IMR-90 (cell line): ENCODE data around the gene LGALS9. TPM values are rescaled to one million over a fixed set of nuclear protein-coding genes. Genes with fewer than 3 reads are reported as not detected.

ENCODE experiments used
- ATAC-seq: fragments of 200-7000 bp; cut with Tn5 transposase; 2 replicates; pipeline ENCODE4 v1.9.1; 2020; ENCODE audit warnings: low read depth, mild to moderate bottlenecking, moderate library complexity
- BruUV-seq: library from RNA; stranded (reverse); fragments of 400-500 nt; replicated peaks from 2 replicates; lab custom pipeline; 2021; lab: Mats Ljungman, UMichigan
- CTCF ChIA-PET: fragments of 300-600 bp; formaldehyde crosslinking; extraction: SDS; loops from one replicate; lab custom pipeline; 2021; ENCODE audit warnings: antibody characterized with exemption; lab: Yijun Ruan, JAX
- POLR2A ChIA-PET: fragments of 300-600 bp; sonication (Branson Sonifier 250); formaldehyde crosslinking; loops from one replicate; lab custom pipeline; 2022; ENCODE audit warnings: antibody characterized with exemption; ENCODE audit not compliant: unreplicated experiment; lab: Charles Lee
- DNase-seq: peaks from one replicate; pipeline ENCODE4 v3.0.0; 2013
- H2AFZ ChIP-seq: replicated peaks from 2 replicates; pipeline ENCODE3; 2013; ENCODE audit warnings: low read length, mild to moderate bottlenecking; ENCODE audit not compliant: poor library complexity
- H2AK5ac ChIP-seq: 2 replicates; pipeline ENCODE4 v1.6.1; 2013; ENCODE audit warnings: low read depth, low read length, inconsistent platforms
- H2AK9ac ChIP-seq: replicated peaks from 2 replicates; pipeline ENCODE3; 2013; ENCODE audit warnings: mild to moderate bottlenecking, low read depth, low read length, moderate library complexity; ENCODE audit not compliant: poor library complexity
- H2BK120ac ChIP-seq: 2 replicates; pipeline ENCODE4 v1.6.1; 2013; ENCODE audit warnings: low read depth, low read length, inconsistent platforms
- H2BK15ac ChIP-seq: 3 replicates; pipeline ENCODE4 v1.6.1; 2013; ENCODE audit warnings: low read depth, low read length, inconsistent platforms
- H2BK20ac ChIP-seq: 2 replicates; pipeline ENCODE4 v1.6.1; 2013; ENCODE audit warnings: low read depth, mild to moderate bottlenecking, inconsistent platforms, low read length, moderate library complexity
- H2BK5ac ChIP-seq: 2 replicates; pipeline ENCODE4 v1.6.1; 2013; ENCODE audit warnings: mild to moderate bottlenecking, low read depth, low read length, inconsistent platforms; ENCODE audit not compliant: poor library complexity, severe bottlenecking
- H3K14ac ChIP-seq: replicated peaks from 2 replicates; pipeline ENCODE4 v1.6.1; 2013; ENCODE audit warnings: low read depth, low read length, inconsistent platforms
- H3K18ac ChIP-seq: 2 replicates; pipeline ENCODE4 v1.6.1; 2013; ENCODE audit warnings: low read depth, low read length, control low read depth
- H3K23ac ChIP-seq: 2 replicates; pipeline ENCODE4 v1.6.1; 2013; ENCODE audit warnings: low read depth, low read length, inconsistent platforms
- H3K27ac ChIP-seq: 2 replicates; pipeline ENCODE4 v1.5.1; 2013; ENCODE audit warnings: mild to moderate bottlenecking, control low read depth, low read length; ENCODE audit not compliant: insufficient read depth
- H3K27me3 ChIP-seq: 2 replicates; pipeline ENCODE4 v1.6.1; 2013; ENCODE audit warnings: low read length; ENCODE audit not compliant: control insufficient read depth, insufficient read depth
- H3K36me3 ChIP-seq: 2 replicates; pipeline ENCODE4 v1.6.1; 2013; ENCODE audit warnings: low read length, mixed read lengths; ENCODE audit not compliant: control insufficient read depth, insufficient read depth
- H3K4ac ChIP-seq: 2 replicates; pipeline ENCODE4 v1.6.1; 2013; ENCODE audit warnings: low read depth, low read length, inconsistent platforms
- H3K4me1 ChIP-seq: 2 replicates; pipeline ENCODE4 v1.6.1; 2013; ENCODE audit warnings: low read length, mixed read lengths; ENCODE audit not compliant: control insufficient read depth, insufficient read depth
- H3K4me2 ChIP-seq: 2 replicates; pipeline ENCODE4 v1.6.1; 2013; ENCODE audit warnings: low read depth, mild to moderate bottlenecking, control low read depth, low read length, moderate library complexity
- H3K4me3 ChIP-seq: 2 replicates; pipeline ENCODE4 v1.5.1; 2013; ENCODE audit warnings: low read depth, mild to moderate bottlenecking, control low read depth, low read length, moderate library complexity; ENCODE audit not compliant: insufficient read depth
- H3K56ac ChIP-seq: 2 replicates; pipeline ENCODE4 v1.6.1; 2013; ENCODE audit warnings: low read length, inconsistent platforms; ENCODE audit not compliant: insufficient read depth; ENCODE audit errors: extremely low read depth
- H3K79me1 ChIP-seq, 2 experiments: 2 replicates each; pipeline ENCODE4 v1.6.1; 2013; ENCODE audit warnings: low read length in 2 of 2, inconsistent platforms in 1 of 2, low read depth in 1 of 2
- H3K9ac ChIP-seq: 2 replicates; pipeline ENCODE4 v1.6.1; 2013; ENCODE audit warnings: low read depth, low read length, control low read depth
- H3K9me1 ChIP-seq: 2 replicates; pipeline ENCODE4 v1.6.1; 2013; ENCODE audit warnings: low read length, inconsistent platforms; ENCODE audit not compliant: insufficient read depth
- H3K9me3 ChIP-seq: 2 replicates; pipeline ENCODE4 v1.6.1; 2013; ENCODE audit warnings: low read length; ENCODE audit not compliant: control insufficient read depth, insufficient read depth
- H4K20me1 ChIP-seq: 2 replicates; pipeline ENCODE4 v1.6.1; 2013; ENCODE audit warnings: low read length, inconsistent platforms; ENCODE audit not compliant: insufficient read depth
- H4K5ac ChIP-seq: 2 replicates; pipeline ENCODE4 v1.6.1; 2013; ENCODE audit warnings: mild to moderate bottlenecking, low read depth, low read length, control low read depth
- H4K8ac ChIP-seq, 2 experiments: 2 replicates each; pipeline ENCODE4 v1.6.1; 2013; ENCODE audit warnings: low read depth in 2 of 2, low read length in 2 of 2, control low read depth in 1 of 2, inconsistent platforms in 1 of 2
- H4K91ac ChIP-seq: 2 replicates; pipeline ENCODE4 v1.6.1; 2013; ENCODE audit warnings: low read depth, low read length, inconsistent platforms; ENCODE audit not compliant: insufficient read depth
- BHLHE40 ChIP-seq: fragments of 150-350 bp; IDR thresholded peaks from 2 replicates; pipeline ENCODE4 v1.6.1; 2016; ENCODE audit warnings: mild to moderate bottlenecking, low read depth, low read length
- CEBPB ChIP-seq: IDR thresholded peaks from 2 replicates; pipeline ENCODE4 v1.6.1; 2012; ENCODE audit warnings: low read depth, low read length, improper control_type of control experiment
- CHD1 ChIP-seq: IDR thresholded peaks from 2 replicates; pipeline ENCODE4 v1.6.1; 2012; ENCODE audit warnings: low read depth, low read length, improper control_type of control experiment
- FOS ChIP-seq: fragments of 150-350 bp; IDR thresholded peaks from 2 replicates; pipeline ENCODE4 v1.6.1; 2016; ENCODE audit warnings: low read depth, low read length
- MAFK ChIP-seq: IDR thresholded peaks from 2 replicates; pipeline ENCODE4 v1.6.1; 2012; ENCODE audit warnings: low read depth, low read length, improper control_type of control experiment
- MAZ ChIP-seq: IDR thresholded peaks from 2 replicates; pipeline ENCODE4 v1.6.1; 2012; ENCODE audit warnings: low read depth, mild to moderate bottlenecking, low read length, improper control_type of control experiment, moderate library complexity, borderline replicate concordance
- MXI1 ChIP-seq: IDR thresholded peaks from 2 replicates; pipeline ENCODE4 v1.6.1; 2012; ENCODE audit warnings: low read depth, mild to moderate bottlenecking, low read length, moderate library complexity, borderline replicate concordance
- NFE2L2 ChIP-seq: fragments of 150-350 bp; IDR thresholded peaks from 2 replicates; pipeline ENCODE4 v1.6.1; 2016; ENCODE audit warnings: low read depth, mild to moderate bottlenecking, low read length
- POLR2A ChIP-seq: IDR thresholded peaks from 2 replicates; pipeline ENCODE4 v1.6.1; 2012; ENCODE audit warnings: mild to moderate bottlenecking, low read depth, low read length
- RAD21 ChIP-seq: IDR thresholded peaks from 2 replicates; pipeline ENCODE4 v1.6.1; 2012; ENCODE audit warnings: low read length, improper control_type of control experiment
- RCOR1 ChIP-seq: IDR thresholded peaks from 2 replicates; pipeline ENCODE4 v1.6.1; 2012; ENCODE audit warnings: mild to moderate bottlenecking, low read length, improper control_type of control experiment; ENCODE audit not compliant: insufficient replicate concordance
- RFX5 ChIP-seq: IDR thresholded peaks from 2 replicates; pipeline ENCODE4 v1.8.0; 2012; ENCODE audit warnings: low read depth, mild to moderate bottlenecking, low read length, moderate library complexity
- SMC3 ChIP-seq: fragments of 150-350 bp; IDR thresholded peaks from 2 replicates; pipeline ENCODE4 v1.6.1; 2016; ENCODE audit warnings: low read depth, mild to moderate bottlenecking, antibody characterized with exemption, low read length, moderate library complexity
- WGBS, 2 experiments: methylation state at CpG; one replicate each; pipeline versions ENCODE4 v1.1.5 to v1.1.7; 2013; ENCODE audit warnings: missing lambda C conversion rate in 2 of 2; ENCODE audit not compliant: insufficient read length in 1 of 2; ENCODE audit errors: extremely low coverage in 2 of 2; 5-methylcytosine and 5-hydroxymethylcytosine counted together
- dilution Hi-C: fragments of 300-500 bp; cut with HindIII; formaldehyde crosslinking; loops from one replicate; pipeline ENCODE4 v1.14.3; 2018; ENCODE audit warnings: low sequenced_read_pairs; ENCODE audit not compliant: unreplicated experiment
- in situ Hi-C: fragments of 300-500 bp; cut with MboI; formaldehyde crosslinking; loops from 3 replicates; pipeline ENCODE4 v1.14.3; 2019; ENCODE audit warnings: low sequenced_read_pairs, inconsistent platforms, mixed read lengths
- intact Hi-C: fragments of 100-400 bp; cut with micrococcal nuclease; formaldehyde crosslinking; loops from 2 replicates; pipeline ENCODE4 v1.10.0; 2022
- polyA plus RNA-seq, 3 experiments: library from polyadenylated mRNA; depleted of rRNA; stranded (reverse); fragments of >200 nt; gene quantifications; 2 replicates each; pipeline ENCODE4 v1.2.3, GENCODE V29; 2012; ENCODE audit warnings: low replicate concordance in 1 of 3
- total RNA-seq: library from RNA; depleted of rRNA; stranded (reverse); fragments of >200 nt; gene quantifications from 2 replicates; pipeline ENCODE4 v1.2.3, GENCODE V29; 2012
- TF ChIP-seq, protein P1 (sequence below): conservative IDR thresholded peaks from 2 replicates; pipeline ENCODE4 v1.5.1; 2012; ENCODE audit warnings: mild to moderate bottlenecking, low read depth, low read length, improper control_type of control experiment
- TF ChIP-seq, protein P2 (sequence below): fragments of 150-350 bp; IDR thresholded peaks from 2 replicates; pipeline ENCODE4 v1.6.1; 2017; ENCODE audit warnings: mild to moderate bottlenecking, antibody characterized with exemption, low read length, low read depth
- TF ChIP-seq, protein P3 (sequence below): fragments of 150-350 bp; IDR thresholded peaks from 2 replicates; pipeline ENCODE4 v1.6.1; 2016; ENCODE audit warnings: low read depth, mild to moderate bottlenecking, low read length, moderate library complexity, borderline replicate concordance

Gene LGALS9
- total and polyA plus RNA-seq, 2 of the 4 experiments (the other 2 are of a cell fraction): 0.54 to 2.5 TPM

DNA sequence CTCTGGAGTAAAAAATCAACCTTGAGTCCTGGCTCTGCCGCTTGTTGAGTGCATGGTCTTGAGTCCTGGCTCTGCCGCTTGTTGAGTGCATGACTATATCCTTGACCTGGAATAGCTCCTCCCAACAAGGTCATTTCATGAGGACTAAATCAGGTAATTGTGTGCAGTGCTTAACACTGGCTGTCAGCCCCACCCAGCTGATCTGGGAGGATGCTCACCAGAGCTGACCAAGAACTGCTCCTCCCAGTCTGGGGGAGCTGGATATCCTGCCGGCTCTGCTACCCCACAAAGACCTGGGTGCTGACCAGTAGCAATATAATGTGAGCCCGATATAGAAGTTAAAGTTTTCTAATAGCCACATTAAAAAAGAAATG lies 20.7 kb upstream of the LGALS9 start:
- Histone ChIP-seq H3K4me2 (no peak overlapping the region), H3K23ac (no peak overlapping the region), H3K4me1 (peaks cover 8% of the 10 kb centered on the region; the same call in 1 of the 2 replicates), H3K27me3 (no peaks in the 10 kb centered on the region), H2BK5ac (no peak overlapping the region), H4K20me1 (peaks cover 4% of the 10 kb centered on the region; the same call in 1 of the 2 replicates), H2BK15ac (no peak overlapping the region), H3K79me1 (no peaks in the 10 kb centered on the region; a peak in 2 of 4 replicates), H4K5ac (no peak overlapping the region), H3K18ac (no peak overlapping the region), H3K27ac (no peak overlapping the region), H3K9ac (no peak overlapping the region), H2AK9ac (no peak overlapping the region), H4K8ac (no peak overlapping the region), H3K4me3 (no peak overlapping the region), H4K91ac (no peak overlapping the region), H3K9me1 (no peaks in the 10 kb centered on the region; the same call in 1 of the 2 replicates), H2BK120ac (no peak overlapping the region), H3K4ac (no peak overlapping the region), H3K14ac (no peak overlapping the region), H2AK5ac (no peak overlapping the region), H3K56ac (no peak overlapping the region), H2BK20ac (no peak overlapping the region), H3K9me3 (no peaks in the 10 kb centered on the region), H2AFZ (no peak overlapping the region), H3K36me3 (peaks cover 85% of the 10 kb centered on the region)
- TF ChIP-seq MAZ (no peak), MXI1 (no peak), RCOR1 (no peak), CHD1 (no peak), NFE2L2 (no peak), MAFK (no peak), SMC3 (no peak), BHLHE40 (no peak), POLR2A (no peak), RAD21 (no peak), RFX5 (no peak), FOS (no peak), CEBPB (no peak)
- TF ChIP-seq, protein P1, sequence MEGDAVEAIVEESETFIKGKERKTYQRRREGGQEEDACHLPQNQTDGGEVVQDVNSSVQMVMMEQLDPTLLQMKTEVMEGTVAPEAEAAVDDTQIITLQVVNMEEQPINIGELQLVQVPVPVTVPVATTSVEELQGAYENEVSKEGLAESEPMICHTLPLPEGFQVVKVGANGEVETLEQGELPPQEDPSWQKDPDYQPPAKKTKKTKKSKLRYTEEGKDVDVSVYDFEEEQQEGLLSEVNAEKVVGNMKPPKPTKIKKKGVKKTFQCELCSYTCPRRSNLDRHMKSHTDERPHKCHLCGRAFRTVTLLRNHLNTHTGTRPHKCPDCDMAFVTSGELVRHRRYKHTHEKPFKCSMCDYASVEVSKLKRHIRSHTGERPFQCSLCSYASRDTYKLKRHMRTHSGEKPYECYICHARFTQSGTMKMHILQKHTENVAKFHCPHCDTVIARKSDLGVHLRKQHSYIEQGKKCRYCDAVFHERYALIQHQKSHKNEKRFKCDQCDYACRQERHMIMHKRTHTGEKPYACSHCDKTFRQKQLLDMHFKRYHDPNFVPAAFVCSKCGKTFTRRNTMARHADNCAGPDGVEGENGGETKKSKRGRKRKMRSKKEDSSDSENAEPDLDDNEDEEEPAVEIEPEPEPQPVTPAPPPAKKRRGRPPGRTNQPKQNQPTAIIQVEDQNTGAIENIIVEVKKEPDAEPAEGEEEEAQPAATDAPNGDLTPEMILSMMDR: no peak
- TF ChIP-seq, protein P2, sequence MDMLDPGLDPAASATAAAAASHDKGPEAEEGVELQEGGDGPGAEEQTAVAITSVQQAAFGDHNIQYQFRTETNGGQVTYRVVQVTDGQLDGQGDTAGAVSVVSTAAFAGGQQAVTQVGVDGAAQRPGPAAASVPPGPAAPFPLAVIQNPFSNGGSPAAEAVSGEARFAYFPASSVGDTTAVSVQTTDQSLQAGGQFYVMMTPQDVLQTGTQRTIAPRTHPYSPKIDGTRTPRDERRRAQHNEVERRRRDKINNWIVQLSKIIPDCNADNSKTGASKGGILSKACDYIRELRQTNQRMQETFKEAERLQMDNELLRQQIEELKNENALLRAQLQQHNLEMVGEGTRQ: no peak
- TF ChIP-seq, protein P3, sequence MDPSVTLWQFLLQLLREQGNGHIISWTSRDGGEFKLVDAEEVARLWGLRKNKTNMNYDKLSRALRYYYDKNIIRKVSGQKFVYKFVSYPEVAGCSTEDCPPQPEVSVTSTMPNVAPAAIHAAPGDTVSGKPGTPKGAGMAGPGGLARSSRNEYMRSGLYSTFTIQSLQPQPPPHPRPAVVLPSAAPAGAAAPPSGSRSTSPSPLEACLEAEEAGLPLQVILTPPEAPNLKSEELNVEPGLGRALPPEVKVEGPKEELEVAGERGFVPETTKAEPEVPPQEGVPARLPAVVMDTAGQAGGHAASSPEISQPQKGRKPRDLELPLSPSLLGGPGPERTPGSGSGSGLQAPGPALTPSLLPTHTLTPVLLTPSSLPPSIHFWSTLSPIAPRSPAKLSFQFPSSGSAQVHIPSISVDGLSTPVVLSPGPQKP: no peak
- ATAC-seq (no peak), DNase-seq (no peak)
- dilution Hi-C loops: no loop called here
- 100% methylated on average over 1 of the region's 4 CpGs; no CpG with 5 or more reads in 1 of the 2 experiments for WGBS, 2 experiments
- CTCF ChIA-PET: interaction anchor here (0.7 kb wide), 1 partner anchor 41 kb away, joined by 3 read pairs; no protein-coding TSS in a partner anchor
- in situ Hi-C loops: no loop called here
- no TSS peak for BruUV-seq
- POLR2A ChIA-PET: no interaction called here
- intact Hi-C loops: no loop called here
